HepG2 (cell line): ENCODE results near the gene MRPS10. TPM values are rescaled to one million over a fixed set of nuclear protein-coding genes. Genes with fewer than 3 reads are reported as not detected.
A peak's percentile ranks its signal among the peaks of the same experiment; 100 is the strongest.

Experiments used
- ARNT ChIP-seq: fragments of 450-650 bp; IDR thresholded peaks from 2 replicates; pipeline ENCODE4 v1.6.1; 2017
- HCFC1 ChIP-seq: fragments of 150-350 bp; IDR thresholded peaks from 2 replicates; pipeline ENCODE4 v1.6.1; 2014; ENCODE audit warnings: low read depth, low read length
- KLF9 ChIP-seq: IDR thresholded peaks from 2 replicates; pipeline ENCODE4 v1.6.1; 2016; ENCODE audit warnings: low read depth
- MAX ChIP-seq: IDR thresholded peaks from 2 replicates; pipeline ENCODE4 v1.6.1; 2012; ENCODE audit warnings: inconsistent platforms
- MTF2 ChIP-seq: sonication (generic); formaldehyde crosslinking; IDR thresholded peaks from 2 replicates; pipeline ENCODE4 v1.5.0; 2020; ENCODE audit warnings: missing genetic modification reagents, borderline replicate concordance
- NKX3-1 ChIP-seq: sonication (generic); formaldehyde crosslinking; IDR thresholded peaks from 2 replicates; pipeline ENCODE4 v1.5.0; 2020; ENCODE audit warnings: missing genetic modification reagents
- NPAS2 ChIP-seq: sonication (generic); formaldehyde crosslinking; IDR thresholded peaks from 2 replicates; pipeline ENCODE4 v1.8.0; 2022; ENCODE audit warnings: mild to moderate bottlenecking, missing genetic modification reagents, borderline replicate concordance
- RXRB ChIP-seq: IDR thresholded peaks from 2 replicates; pipeline ENCODE4 v1.6.1; 2016; ENCODE audit warnings: borderline replicate concordance, missing genetic modification reagents, missing compliant biosample characterization
- SNAPC2 ChIP-seq: sonication (generic); formaldehyde crosslinking; IDR thresholded peaks from 2 replicates; pipeline ENCODE4 v1.8.1; 2022; ENCODE audit warnings: mild to moderate bottlenecking, missing genetic modification reagents
- SNAPC4 ChIP-seq: sonication (generic); formaldehyde crosslinking; IDR thresholded peaks from 2 replicates; pipeline ENCODE4 v1.4.0; 2020; ENCODE audit warnings: mild to moderate bottlenecking, missing genetic modification reagents
- SPEN ChIP-seq: sonication (generic); formaldehyde crosslinking; IDR thresholded peaks from 2 replicates; pipeline ENCODE4 v1.5.1; 2020; ENCODE audit warnings: low read depth, mild to moderate bottlenecking, missing genetic modification reagents
- TP53 ChIP-seq: sonication (generic); formaldehyde crosslinking; conservative IDR thresholded peaks from 2 replicates; pipeline ENCODE4 v1.4.0; 2020; ENCODE audit warnings: missing genetic modification reagents
- TRIM24 ChIP-seq: sonication (generic); formaldehyde crosslinking; IDR thresholded peaks from 2 replicates; pipeline ENCODE4 v1.8.0; 2022; ENCODE audit warnings: mild to moderate bottlenecking, missing genetic modification reagents
- ZHX1 ChIP-seq: sonication (generic); formaldehyde crosslinking; IDR thresholded peaks from 2 replicates; pipeline ENCODE4 v1.8.1; 2022; ENCODE audit warnings: low read depth, mild to moderate bottlenecking, missing genetic modification reagents
- ZNF232 ChIP-seq: sonication (generic); formaldehyde crosslinking; IDR thresholded peaks from 2 replicates; pipeline ENCODE4 v1.4.0; 2020; ENCODE audit warnings: missing genetic modification reagents, borderline replicate concordance
- ZNF724P ChIP-seq: sonication (generic); formaldehyde crosslinking; IDR thresholded peaks from 2 replicates; pipeline ENCODE4 v1.8.0; 2022; ENCODE audit warnings: missing genetic modification reagents, borderline replicate concordance
- ZSCAN20 ChIP-seq: sonication (generic); formaldehyde crosslinking; IDR thresholded peaks from 2 replicates; pipeline ENCODE4 v1.4.0; 2020; ENCODE audit warnings: missing genetic modification reagents, mild to moderate bottlenecking, borderline replicate concordance
- ZXDC ChIP-seq: sonication (generic); formaldehyde crosslinking; IDR thresholded peaks from 2 replicates; pipeline ENCODE4 v1.5.0; 2020; ENCODE audit warnings: mild to moderate bottlenecking, missing genetic modification reagents
- polyA plus RNA-seq, 8 experiments: library from polyadenylated mRNA; depleted of rRNA in 3 of 8; stranded (reverse) in 7 of 8; unstranded in 1 of 8; fragments of >200 nt; fragmentation: Illumina TruSeq in 4 of 8; extraction: Trizol in 4 of 8; gene quantifications; 2 replicates each; pipeline versions ENCODE4 v1.2.1 to v1.2.3, GENCODE V29; 2011 to 2016; ENCODE audit warnings: low read depth in 4 of 8, missing spikeins in 1 of 8, mixed read lengths in 1 of 8; ENCODE audit not compliant: insufficient read depth in 1 of 8
- total RNA-seq, 5 experiments: library from RNA; depleted of rRNA; stranded (reverse); fragments of >200 nt; fragmentation: Illumina TruSeq; extraction: Trizol; gene quantifications; 2 replicates each; pipeline ENCODE4 v1.2.3, GENCODE V29; 2016; ENCODE audit warnings: low read depth in 1 of 5
- TF ChIP-seq, protein P1 (sequence below): sonication (generic); formaldehyde crosslinking; IDR thresholded peaks from 2 replicates; pipeline ENCODE4 v1.8.0; 2022; ENCODE audit warnings: missing genetic modification reagents, mild to moderate bottlenecking, inconsistent platforms, borderline replicate concordance

Gene MRPS10
- total and polyA plus RNA-seq, 2 of the 13 experiments (the other 11 are each of a cell fraction or from before 2014, with no cell fraction given), result 31.7 to 54.6 TPM

- TF ChIP-seq ZHX1 (CRISPR knock-in tag) (no peak), TP53 (CRISPR knock-in tag) (no peak), ZNF232 (no peak), SPEN (CRISPR knock-in tag) (no peak), MAX (0 out of 2 replicates have a peak, but pooled peaks have one; percentile 36), ZXDC (CRISPR knock-in tag) (no peak), RXRB (CRISPR knock-in tag) (no peak), HCFC1 (no peak), NPAS2 (no peak), MTF2 (CRISPR knock-in tag) (no peak), ARNT (no peak), ZNF724P (CRISPR knock-in tag) (0 out of 2 replicates have a peak, but pooled peaks have one; percentile 31), SNAPC2 (CRISPR knock-in tag) (no peak), NKX3-1 (CRISPR knock-in tag) (no peak), TRIM24 (CRISPR knock-in tag) (no peak), SNAPC4 (CRISPR knock-in tag) (no peak), ZSCAN20 (CRISPR knock-in tag) (no peak), KLF9 (no peak)
- TF ChIP-seq, protein P1, sequence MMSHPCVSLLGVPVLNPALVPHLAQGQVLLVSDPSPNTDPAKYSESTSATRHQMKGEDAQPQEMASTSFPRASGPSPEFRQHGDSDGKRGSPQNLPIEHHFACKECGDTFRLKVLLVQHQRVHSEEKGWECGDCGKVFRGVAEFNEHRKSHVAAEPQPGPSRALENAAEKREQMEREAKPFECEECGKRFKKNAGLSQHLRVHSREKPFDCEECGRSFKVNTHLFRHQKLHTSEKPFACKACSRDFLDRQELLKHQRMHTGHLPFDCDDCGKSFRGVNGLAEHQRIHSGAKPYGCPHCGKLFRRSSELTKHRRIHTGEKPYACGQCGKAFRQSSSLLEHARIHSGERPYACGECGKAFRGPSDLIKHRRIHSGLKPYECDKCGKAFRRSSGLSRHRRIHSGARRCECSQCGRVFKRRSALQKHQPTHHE (CRISPR knock-in tag), result no peak
These were observed 42.8 kb upstream of the MRPS10 start (continued) for GRCh38 chr6:42260396-42260888.
